Measurements from ENCODE around the gene IGFBPL1.

The IGFBPL1 gene

GRCh38 chr9:38435521-38435920 lies 11.3 kb upstream of the IGFBPL1 start:
- no peaks in the 10 kb centered on the region for H4K20me1 ChIP-seq (ENCODE audit: insufficient read depth, low read length)
- TF ChIP-seq EZH2 (IDR thresholded peaks at IDR 0.05; ENCODE audit: borderline replicate concordance, low read depth, low read length, severe bottlenecking) (no peak), CTCF (IDR thresholded peaks at IDR 0.05; ENCODE audit: borderline replicate concordance, extremely low read depth, low read length, poor library complexity, severe bottlenecking) (no peak)
- no peak for ATAC-seq (ENCODE audit: insufficient read depth, low read depth)

GRCh38 chr9:38434853-38435252 lies 10.6 kb upstream of the IGFBPL1 start:
- ATAC-seq (ENCODE audit: insufficient read depth, low read depth) (no peak), DNase-seq (no peak)
- no peak overlapping the region for H3K27ac ChIP-seq (ENCODE audit: low read length)
- H3K4me3 ChIP-seq (ENCODE audit: low read depth in 1 of 2, low read length in 2 of 2), result no peak overlapping the region
- H4K20me1 ChIP-seq (ENCODE audit: insufficient read depth, low read length), result no peaks in the 10 kb centered on the region
- H3K36me3 ChIP-seq (ENCODE audit: insufficient read depth, low read length), result no peaks in the 10 kb centered on the region
- TF ChIP-seq EZH2 (IDR thresholded peaks at IDR 0.05; ENCODE audit: borderline replicate concordance, low read depth, low read length, severe bottlenecking), result no peak
- TF ChIP-seq CTCF (IDR thresholded peaks at IDR 0.05; ENCODE audit: borderline replicate concordance, extremely low read depth, low read length, poor library complexity, severe bottlenecking), result no peak
- peaks cover 2% of the 10 kb centered on the region for H3K9me3 ChIP-seq (ENCODE audit: insufficient read depth, low read length, severe bottlenecking)
- H2AFZ ChIP-seq (ENCODE audit: low read depth, low read length), result no peak overlapping the region
- no peaks in the 10 kb centered on the region for H3K27me3 ChIP-seq (ENCODE audit: insufficient read depth, low read length, poor library complexity)
- no peak overlapping the region for H3K4me2 ChIP-seq (ENCODE audit: insufficient read depth, low read length)
- H3K9ac ChIP-seq (ENCODE audit: low read depth, low read length), result no peak overlapping the region
- H3K4me1 ChIP-seq (ENCODE audit: insufficient read depth, low read length), result peaks cover 14% of the 10 kb centered on the region
- H3K79me2 ChIP-seq (ENCODE audit: insufficient read depth, low read length), result no peaks in the 10 kb centered on the region

More at GRCh38 chr9:38435521-38435920, 11.3 kb upstream of the IGFBPL1 start:
- Histone ChIP-seq H3K27ac (ENCODE audit: low read length) (no peak overlapping the region), H3K4me3 (ENCODE audit: low read depth in 1 of 2, low read length in 2 of 2) (no peak overlapping the region), H3K9me3 (ENCODE audit: insufficient read depth, low read length, severe bottlenecking) (peaks cover 2% of the 10 kb centered on the region), H3K4me2 (ENCODE audit: insufficient read depth, low read length) (no peak overlapping the region), H3K4me1 (ENCODE audit: insufficient read depth, low read length) (peaks cover 10% of the 10 kb centered on the region), H3K79me2 (ENCODE audit: insufficient read depth, low read length) (no peaks in the 10 kb centered on the region), H3K27me3 (ENCODE audit: insufficient read depth, low read length, poor library complexity) (no peaks in the 10 kb centered on the region), H3K36me3 (ENCODE audit: insufficient read depth, low read length) (no peaks in the 10 kb centered on the region), H2AFZ (ENCODE audit: low read depth, low read length) (no peak overlapping the region), H3K9ac (ENCODE audit: low read depth, low read length) (no peak overlapping the region)
- DNase-seq, result no peak

GRCh38 chr9:38434365-38434764 lies 10.1 kb upstream of the IGFBPL1 start:
- peaks cover 2% of the 10 kb centered on the region for H3K9me3 ChIP-seq (ENCODE audit: insufficient read depth, low read length, severe bottlenecking)
- H3K27ac ChIP-seq (ENCODE audit: low read length), result no peak overlapping the region
- H3K4me2 ChIP-seq (ENCODE audit: insufficient read depth, low read length), result no peak overlapping the region
- H4K20me1 ChIP-seq (ENCODE audit: insufficient read depth, low read length), result no peaks in the 10 kb centered on the region
- H2AFZ ChIP-seq (ENCODE audit: low read depth, low read length), result no peak overlapping the region
- no peak for DNase-seq
- TF ChIP-seq CTCF (IDR thresholded peaks at IDR 0.05; ENCODE audit: borderline replicate concordance, extremely low read depth, low read length, poor library complexity, severe bottlenecking) (no peak), EZH2 (IDR thresholded peaks at IDR 0.05; ENCODE audit: borderline replicate concordance, low read depth, low read length, severe bottlenecking) (no peak)
- no peaks in the 10 kb centered on the region for H3K36me3 ChIP-seq (ENCODE audit: insufficient read depth, low read length)
- H3K27me3 ChIP-seq (ENCODE audit: insufficient read depth, low read length, poor library complexity), result no peaks in the 10 kb centered on the region
- H3K79me2 ChIP-seq (ENCODE audit: insufficient read depth, low read length), result no peaks in the 10 kb centered on the region
- ATAC-seq (ENCODE audit: insufficient read depth, low read depth), result no peak
- no peak overlapping the region for H3K4me3 ChIP-seq (ENCODE audit: low read depth in 1 of 2, low read length in 2 of 2)
- no peak overlapping the region for H3K9ac ChIP-seq (ENCODE audit: low read depth, low read length)
- peaks cover 14% of the 10 kb centered on the region for H3K4me1 ChIP-seq (ENCODE audit: insufficient read depth, low read length)
